AG04450 (cell line): ENCODE data around the gene UROC1. TPM values are rescaled to one million over a fixed set of nuclear protein-coding genes. Genes with fewer than 3 reads are reported as not detected.

Experiments used
- CTCF ChIA-PET: fragments of 300-600, 350-600 bp; formaldehyde crosslinking; extraction: SDS; loops from one replicate; lab custom pipeline; 2022; ENCODE audit warnings: antibody characterized with exemption, inconsistent platforms; lab: Charles Lee
- POLR2A ChIA-PET: fragments of 350-600 bp; formaldehyde crosslinking; extraction: SDS; loops from one replicate; lab custom pipeline; 2021; ENCODE audit warnings: antibody characterized with exemption, inconsistent platforms; lab: Yijun Ruan, JAX
- DNase-seq: peaks from one replicate; pipeline ENCODE4 v3.0.0-alpha.2; 2011; ENCODE audit warnings: low read depth, low spot score
- H3K27ac ChIP-seq: one replicate; pipeline ENCODE4 v1.5.1; 2012; ENCODE audit warnings: low read depth, low read length, control low read depth
- H3K27me3 ChIP-seq: one replicate; pipeline ENCODE4 v1.6.0; 2012; ENCODE audit warnings: low read length; ENCODE audit not compliant: control insufficient read depth, insufficient read depth
- H3K4me3 ChIP-seq: 2 replicates; pipeline ENCODE4 v1.5.1; 2011; ENCODE audit warnings: mild to moderate bottlenecking, low read depth, low read length, control low read depth
- H3K9me3 ChIP-seq: 2 replicates; pipeline ENCODE4 v1.5.1; 2012; ENCODE audit warnings: low read length; ENCODE audit not compliant: control insufficient read depth, insufficient read depth
- CTCF ChIP-seq: IDR thresholded peaks from 2 replicates; pipeline ENCODE4 v1.5.1; 2011; ENCODE audit warnings: low read depth, low read length, control low read depth, inconsistent platforms
- polyA plus RNA-seq: library from polyadenylated mRNA; depleted of rRNA; stranded (reverse); fragments of >200 nt; gene quantifications from 2 replicates; pipeline ENCODE4 v1.2.3, GENCODE V29; 2011

The UROC1 gene
- polyA plus RNA-seq, 1 experiment, result not detected

GRCh38 chr3:126542340-126543241 is 25.0 kb upstream of the UROC1 start:
- no peak for DNase-seq
- CTCF ChIA-PET, result interaction anchor here (0.9 kb wide), 1 partner anchor 20 kb away, joined by 3 read pairs; no protein-coding TSS in a partner anchor
- Histone ChIP-seq H3K9me3 (peaks cover 14% of the 10 kb centered on the region; the same call in 1 of the 2 replicates), H3K27me3 (peaks cover 27% of the 10 kb centered on the region), H3K27ac (no peak overlapping the region), H3K4me3 (no peak overlapping the region)
- no peak for TF ChIP-seq CTCF
- POLR2A ChIA-PET, result no interaction called here

DNA sequence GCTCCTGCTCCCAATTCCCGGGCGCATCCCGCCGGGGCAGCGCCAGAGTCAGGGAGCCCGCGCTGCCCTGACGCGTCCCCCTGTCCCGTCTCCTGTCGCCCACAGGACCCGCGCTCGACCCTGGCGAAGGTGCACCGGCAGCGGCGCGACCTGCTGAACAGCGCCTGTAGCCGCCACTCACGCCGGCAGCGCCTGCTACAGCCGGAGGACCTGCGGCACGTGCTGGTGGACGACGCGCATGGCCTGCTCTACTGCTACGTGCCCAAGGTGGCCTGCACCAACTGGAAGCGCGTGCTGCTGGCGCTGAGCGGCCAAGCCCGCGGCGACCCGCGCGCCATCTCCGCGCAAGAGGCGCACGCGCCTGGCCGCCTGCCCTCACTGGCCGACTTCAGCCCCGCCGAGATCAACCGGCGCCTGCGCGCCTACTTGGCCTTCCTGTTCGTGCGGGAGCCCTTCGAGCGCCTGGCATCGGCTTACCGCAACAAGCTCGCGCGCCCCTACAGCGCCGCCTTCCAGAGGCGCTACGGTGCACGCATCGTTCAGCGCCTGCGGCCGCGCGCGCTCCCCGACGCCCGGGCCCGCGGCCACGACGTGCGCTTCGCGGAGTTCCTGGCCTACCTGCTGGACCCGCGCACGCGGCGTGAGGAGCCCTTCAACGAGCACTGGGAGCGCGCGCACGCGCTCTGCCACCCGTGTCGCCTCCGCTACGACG is 24.2 kb upstream of the UROC1 start:
- TF ChIP-seq CTCF, result no peak
- Histone ChIP-seq H3K27me3 (peaks cover 23% of the 10 kb centered on the region), H3K9me3 (peaks cover 14% of the 10 kb centered on the region; the same call in 1 of the 2 replicates), H3K4me3 (no peak overlapping the region), H3K27ac (no peak overlapping the region)
- CTCF ChIA-PET, result no interaction called here
- DNase-seq, result no peak
- POLR2A ChIA-PET, result no interaction called here

DNA sequence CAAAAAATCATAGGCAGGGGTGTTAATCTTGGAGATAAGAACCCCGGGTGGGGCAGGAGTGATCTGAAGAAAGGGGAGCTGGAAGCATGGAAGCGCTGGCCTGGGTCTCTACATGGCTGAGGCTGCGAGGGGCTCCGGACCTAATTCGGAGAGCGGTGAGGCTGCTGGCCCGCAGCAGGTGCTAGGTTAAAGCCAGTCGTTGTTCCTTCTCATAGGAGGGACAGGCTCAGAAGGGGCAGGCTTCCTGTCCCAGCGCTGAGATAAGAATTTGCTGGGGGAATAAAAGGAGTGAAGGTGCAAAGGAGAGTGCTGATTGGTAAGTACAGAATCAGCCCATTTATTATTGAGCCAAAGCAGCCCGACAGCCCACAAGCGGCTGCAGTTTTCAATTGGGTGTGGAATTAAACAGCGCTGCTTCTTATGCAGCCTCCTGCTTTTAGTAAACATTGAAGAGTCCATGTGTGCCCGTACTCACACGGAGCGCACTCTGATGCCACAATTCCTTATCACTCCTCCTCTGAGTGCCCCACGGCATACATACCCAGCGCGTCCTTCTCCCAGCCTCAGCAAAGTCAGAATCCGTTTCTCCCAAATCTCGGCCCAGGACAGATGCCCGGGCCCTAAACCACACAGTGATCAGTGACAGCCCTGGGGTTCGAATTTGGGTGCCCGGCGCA is 23.5 kb upstream of the UROC1 start:
- POLR2A ChIA-PET, result no interaction called here
- Histone ChIP-seq H3K27ac (peak overlapping the region; percentile 0), H3K27me3 (peaks cover 23% of the 10 kb centered on the region), H3K4me3 (no peak overlapping the region), H3K9me3 (peaks cover 14% of the 10 kb centered on the region; the same call in 1 of the 2 replicates)
- CTCF ChIA-PET, result no interaction called here
- no peak for DNase-seq
- TF ChIP-seq CTCF, result no peak

- Histone ChIP-seq H3K27ac (peak overlapping the region; percentile 4), H3K9me3 (peaks cover 14% of the 10 kb centered on the region; the same call in 1 of the 2 replicates), H3K4me3 (no peak overlapping the region), H3K27me3 (peaks cover 26% of the 10 kb centered on the region)
- peak; percentile 81 for DNase-seq
- TF ChIP-seq CTCF, result no peak
- ChIA-PET CTCF (no interaction called here), POLR2A (no interaction called here)
Observed at GRCh38 chr3:126540342-126540849, 22.8 kb upstream of the UROC1 start.
